Choroid plexus epithelial cell (primary cell): Measurements from ENCODE around the gene CCNH.

Experiments used
- DNase-seq: peaks from one replicate; pipeline ENCODE4 v3.0.0-alpha.2; 2010; ENCODE audit warnings: low read depth
- H3K4me3 ChIP-seq: 2 replicates; pipeline ENCODE4 v1.5.1; 2011; ENCODE audit warnings: low read depth, mild to moderate bottlenecking, control low read depth, low read length, moderate library complexity
- TF ChIP-seq, protein P1 (sequence below): conservative IDR thresholded peaks from 2 replicates; pipeline ENCODE4 v1.5.1; 2011; ENCODE audit warnings: low read depth, mild to moderate bottlenecking, control low read depth, inconsistent platforms, low read length, moderate library complexity

CCNH gene

DNA sequence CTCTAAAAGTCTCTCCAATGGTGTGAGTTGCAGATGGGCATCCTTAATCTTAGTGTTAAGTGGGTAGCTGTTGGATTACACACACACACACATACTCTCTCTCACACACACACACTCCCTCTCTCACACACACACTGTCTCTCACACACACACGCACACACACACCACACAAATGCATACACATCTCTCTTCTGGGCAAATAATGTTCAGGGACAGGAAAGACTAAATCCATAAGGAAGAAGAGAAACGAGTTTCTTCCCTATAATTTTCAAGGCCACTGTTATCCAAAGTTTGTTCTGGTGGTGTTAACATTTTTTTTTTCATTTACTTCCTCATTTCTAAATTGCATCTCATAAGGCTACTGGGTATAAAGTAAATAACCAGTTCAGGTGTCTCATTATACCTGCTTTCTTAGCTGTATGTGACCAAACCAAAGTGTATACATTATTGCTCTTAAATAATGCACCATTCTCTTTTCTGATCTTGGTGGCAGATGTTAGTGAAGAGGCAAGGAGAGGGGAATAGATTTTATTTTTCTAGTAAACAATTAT is 22.5 kb upstream of the CCNH start:
- DNase-seq = no peak
- TF ChIP-seq, protein P1, sequence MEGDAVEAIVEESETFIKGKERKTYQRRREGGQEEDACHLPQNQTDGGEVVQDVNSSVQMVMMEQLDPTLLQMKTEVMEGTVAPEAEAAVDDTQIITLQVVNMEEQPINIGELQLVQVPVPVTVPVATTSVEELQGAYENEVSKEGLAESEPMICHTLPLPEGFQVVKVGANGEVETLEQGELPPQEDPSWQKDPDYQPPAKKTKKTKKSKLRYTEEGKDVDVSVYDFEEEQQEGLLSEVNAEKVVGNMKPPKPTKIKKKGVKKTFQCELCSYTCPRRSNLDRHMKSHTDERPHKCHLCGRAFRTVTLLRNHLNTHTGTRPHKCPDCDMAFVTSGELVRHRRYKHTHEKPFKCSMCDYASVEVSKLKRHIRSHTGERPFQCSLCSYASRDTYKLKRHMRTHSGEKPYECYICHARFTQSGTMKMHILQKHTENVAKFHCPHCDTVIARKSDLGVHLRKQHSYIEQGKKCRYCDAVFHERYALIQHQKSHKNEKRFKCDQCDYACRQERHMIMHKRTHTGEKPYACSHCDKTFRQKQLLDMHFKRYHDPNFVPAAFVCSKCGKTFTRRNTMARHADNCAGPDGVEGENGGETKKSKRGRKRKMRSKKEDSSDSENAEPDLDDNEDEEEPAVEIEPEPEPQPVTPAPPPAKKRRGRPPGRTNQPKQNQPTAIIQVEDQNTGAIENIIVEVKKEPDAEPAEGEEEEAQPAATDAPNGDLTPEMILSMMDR = no peak
- H3K4me3 ChIP-seq = no peak overlapping the region

DNA sequence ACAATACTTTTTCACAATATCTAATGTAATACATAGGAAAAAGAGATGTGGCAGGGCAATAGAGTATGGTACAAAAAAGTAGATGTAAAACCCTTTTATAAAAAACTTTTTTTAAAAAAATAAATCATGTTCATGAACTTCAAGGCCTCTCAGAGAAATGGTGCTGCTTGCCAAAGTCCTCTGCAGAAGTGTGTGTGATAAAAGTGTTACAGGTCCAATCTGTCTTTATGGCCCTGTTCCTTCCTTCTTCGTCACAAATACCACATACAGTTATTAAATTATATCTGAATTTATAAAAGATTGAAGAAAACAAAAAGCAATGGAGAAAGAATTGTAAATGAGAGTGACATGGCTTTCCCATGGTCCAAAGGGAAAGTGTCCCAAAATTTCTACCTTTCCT is 21.7 kb upstream of the CCNH start:
- no peak overlapping the region for H3K4me3 ChIP-seq
- no peak for DNase-seq
- TF ChIP-seq, protein P1 = no peak

DNA sequence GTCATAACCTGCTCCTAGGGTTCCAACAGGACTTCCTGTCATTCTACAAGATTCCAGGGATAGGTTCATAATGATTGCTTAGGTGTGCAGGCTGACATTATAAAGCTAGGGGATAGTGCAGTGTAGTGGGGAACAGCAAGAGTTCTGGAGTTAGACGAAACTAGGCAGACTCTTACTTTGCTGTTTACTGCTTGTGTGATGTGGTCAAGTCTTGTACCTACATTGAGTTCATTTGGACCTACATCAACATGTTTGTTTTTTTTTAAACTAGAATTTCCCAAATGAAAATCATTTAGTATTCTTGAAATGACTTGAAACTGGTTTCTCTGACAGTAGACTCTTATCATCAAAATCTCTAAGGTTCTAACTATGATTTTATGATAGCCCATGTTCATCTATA is 21.2 kb upstream of the CCNH start:
- no peak for DNase-seq
- TF ChIP-seq, protein P1 = no peak
- H3K4me3 ChIP-seq = no peak overlapping the region

DNA sequence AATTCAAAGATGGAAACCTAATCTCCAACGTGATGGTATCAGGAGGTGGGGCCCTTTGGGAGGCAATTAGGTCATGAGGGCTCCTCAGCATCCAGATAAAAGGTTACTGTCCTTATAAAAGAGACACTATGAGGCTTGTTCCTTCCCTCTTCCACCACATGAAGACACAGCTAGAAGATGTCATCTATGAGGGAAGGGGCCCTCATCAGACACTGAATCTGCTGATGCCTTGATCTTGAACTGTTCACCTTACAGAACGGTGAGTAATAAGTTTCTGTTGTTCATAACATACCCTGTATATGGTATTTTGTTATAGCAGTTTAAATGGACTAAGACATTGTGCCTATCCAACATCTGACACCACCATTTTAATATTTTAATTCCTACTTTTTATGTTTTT is 19.7 kb upstream of the CCNH start:
- TF ChIP-seq, protein P1 = no peak
- H3K4me3 ChIP-seq = no peak overlapping the region
- no peak for DNase-seq

DNA sequence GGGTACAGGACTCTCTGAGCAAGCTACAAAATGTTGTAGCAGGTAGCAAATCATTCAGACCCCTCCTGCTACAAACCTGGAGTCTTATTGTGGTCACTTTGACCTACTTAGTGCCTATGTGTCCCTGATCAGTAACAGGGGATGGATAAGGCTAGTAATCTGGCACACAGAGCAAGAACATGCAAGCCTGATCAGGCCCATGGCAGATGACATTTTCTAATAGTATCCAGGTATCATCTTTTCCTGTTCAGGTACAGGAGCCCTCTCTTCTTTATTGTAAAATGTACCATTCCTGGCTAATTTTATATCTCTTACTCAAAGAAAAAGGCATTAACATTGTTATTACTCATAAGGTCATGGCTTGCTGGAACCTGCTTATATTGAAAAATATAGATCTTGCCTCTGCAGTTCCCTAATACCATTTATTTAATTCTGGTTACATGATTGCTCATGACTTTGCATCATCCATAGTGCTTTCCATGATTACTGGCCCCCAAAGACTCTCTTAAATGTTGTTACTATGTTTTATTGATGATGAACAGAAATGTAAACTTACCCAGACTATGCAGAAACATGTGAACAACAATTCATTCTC is 18.2 kb upstream of the CCNH start:
- TF ChIP-seq, protein P1 = no peak
- DNase-seq = no peak
- no peak overlapping the region for H3K4me3 ChIP-seq

DNA sequence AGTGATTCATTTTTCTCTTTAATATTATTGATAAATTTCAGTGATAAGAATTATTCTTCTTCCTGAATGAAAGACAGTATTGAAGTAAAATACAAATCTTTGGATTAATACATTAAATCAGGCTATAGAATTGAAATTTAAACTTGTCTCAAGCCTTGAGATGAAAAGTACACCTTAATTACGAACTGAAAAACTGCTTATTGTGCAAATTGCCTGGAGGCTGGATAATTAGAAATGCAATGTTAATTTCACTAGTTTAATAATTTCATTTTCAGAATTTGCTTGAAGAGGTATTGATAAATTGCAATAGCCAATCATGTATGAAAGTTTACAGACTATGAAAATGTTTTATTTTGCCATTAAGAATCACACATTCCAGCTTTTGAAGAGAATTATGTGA is 11.0 kb upstream of the CCNH start:
- no peak overlapping the region for H3K4me3 ChIP-seq
- no peak for DNase-seq
- TF ChIP-seq, protein P1 = no peak

DNA sequence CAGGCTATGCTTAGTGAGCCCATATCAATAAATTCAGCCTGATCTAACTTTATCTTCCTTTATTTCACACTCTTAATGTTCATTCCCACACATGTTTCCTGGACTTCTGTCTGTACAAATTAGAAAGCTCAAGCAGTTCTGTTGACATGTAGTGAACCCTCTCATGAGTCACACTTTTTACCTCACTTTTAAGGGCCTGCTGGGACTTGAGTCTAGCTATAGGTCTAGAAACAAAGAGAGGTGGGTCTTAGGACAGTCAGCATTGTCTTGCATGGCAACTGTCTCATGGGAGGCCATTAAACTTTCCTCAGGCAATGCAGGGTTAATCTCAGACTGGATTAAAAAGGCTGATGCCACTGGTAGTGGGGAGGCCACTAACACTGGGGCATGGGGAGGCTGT is 8.6 kb upstream of the CCNH start:
- TF ChIP-seq, protein P1 = no peak
- H3K4me3 ChIP-seq = no peak overlapping the region

More for the DNA sequence above, 8.6 kb upstream of the CCNH start:
- no peak for DNase-seq
